Activated CD4-positive, alpha-beta T cell treated with anti-CD3 and anti-CD28 coated beads, Interleukin-2, amount 10 ng/mL, durations not matched to agents 7 days and 5 days (primary cell): ENCODE data around the gene IRX4. TPM values are rescaled to one million over a fixed set of nuclear protein-coding genes. Genes with fewer than 3 reads are reported as not detected.
"Not testable (repeated sequence)": the region's sequence is repeated elsewhere in the genome, so short reads cannot be mapped to it uniquely, and the experiment has no call there.

Experiments used
- CTCF ChIA-PET: fragments of 350-600 bp; sonication (Branson Sonifier 250); formaldehyde crosslinking; loops from one replicate; lab custom pipeline; 2021; ENCODE audit warnings: antibody characterized with exemption; lab: Charles Lee
- POLR2A ChIA-PET: fragments of 350-600 bp; sonication (Branson Sonifier 250); formaldehyde crosslinking; loops from one replicate; lab custom pipeline; 2021; ENCODE audit warnings: antibody characterized with exemption; lab: Charles Lee
- DNase-seq: peaks from one replicate; pipeline ENCODE4 v3.0.0-alpha.2; 2020
- H3K27ac Mint-ChIP-seq: one replicate; pipeline ENCODE4 v1.8.0; 2021; ENCODE audit warnings: mild to moderate bottlenecking, moderate library complexity, mixed read lengths
- H3K27me3 Mint-ChIP-seq: one replicate; pipeline ENCODE4 v1.8.0; 2021; ENCODE audit warnings: mixed read lengths
- H3K36me3 Mint-ChIP-seq: one replicate; pipeline ENCODE4 v1.8.0; 2021; ENCODE audit warnings: low read depth, mixed read lengths
- H3K4me1 Mint-ChIP-seq: one replicate; pipeline ENCODE4 v1.8.0; 2021; ENCODE audit warnings: mixed read lengths
- H3K4me3 Mint-ChIP-seq: one replicate; pipeline ENCODE4 v1.8.0; 2021; ENCODE audit warnings: mild to moderate bottlenecking, moderate library complexity, mixed read lengths
- H3K9me3 Mint-ChIP-seq: one replicate; pipeline ENCODE4 v1.8.0; 2021; ENCODE audit warnings: mixed read lengths
- total RNA-seq, 2 experiments: library from RNA; stranded (reverse); gene quantifications; one replicate each; pipeline ENCODE4 v1.2.3, GENCODE V29; 2021

IRX4 gene
- total RNA-seq, 2 experiments from 2014 or later: not detected

GRCh38 chr5:1847611-1848010, 35.1 kb downstream of the IRX4 start:
- POLR2A ChIA-PET: no interaction called here
- H3K4me1 Mint-ChIP-seq: no peaks in the 10 kb centered on the region
- DNase-seq: no peak
- no peaks in the 10 kb centered on the region for H3K9me3 Mint-ChIP-seq
- H3K36me3 Mint-ChIP-seq: no peaks in the 10 kb centered on the region
- peaks cover 28% of the 10 kb centered on the region for H3K27me3 Mint-ChIP-seq
- CTCF ChIA-PET: no interaction called here
- H3K4me3 Mint-ChIP-seq: no peak overlapping the region
- no peak overlapping the region for H3K27ac Mint-ChIP-seq

GRCh38 chr5:1847056-1847455, 35.7 kb downstream of the IRX4 start:
- Mint-ChIP-seq H3K4me1 (no peaks in the 10 kb centered on the region), H3K4me3 (no peak overlapping the region), H3K27ac (no peak overlapping the region), H3K27me3 (peaks cover 27% of the 10 kb centered on the region), H3K9me3 (no peaks in the 10 kb centered on the region), H3K36me3 (no peaks in the 10 kb centered on the region)
- no peak for DNase-seq
- ChIA-PET CTCF (no interaction called here), POLR2A (no interaction called here)

- ChIA-PET POLR2A (no interaction called here), CTCF (no interaction called here)
- no peak overlapping the region for H3K27ac Mint-ChIP-seq
- no peaks in the 10 kb centered on the region for H3K4me1 Mint-ChIP-seq
- H3K27me3 Mint-ChIP-seq: peaks cover 23% of the 10 kb centered on the region
- H3K4me3 Mint-ChIP-seq: no peak overlapping the region
- no peak for DNase-seq
- H3K9me3 Mint-ChIP-seq: no peaks in the 10 kb centered on the region
- H3K36me3 Mint-ChIP-seq: no peaks in the 10 kb centered on the region
These were observed 36.1 kb downstream of the IRX4 start for GRCh38 chr5:1846583-1846982.

- H3K27me3 Mint-ChIP-seq: peaks cover 19% of the 10 kb centered on the region
These were observed 37.0 kb downstream of the IRX4 start for GRCh38 chr5:1845696-1846095.

GRCh38 chr5:1844708-1845436, 37.9 kb downstream of the IRX4 start:
- H3K4me3 Mint-ChIP-seq: no peak overlapping the region
- no peaks in the 10 kb centered on the region for H3K4me1 Mint-ChIP-seq
- no peaks in the 10 kb centered on the region for H3K9me3 Mint-ChIP-seq
- no peak overlapping the region for H3K27ac Mint-ChIP-seq
- no peaks in the 10 kb centered on the region for H3K36me3 Mint-ChIP-seq
- no peak for DNase-seq
- H3K27me3 Mint-ChIP-seq: peaks cover 14% of the 10 kb centered on the region
- CTCF ChIA-PET: no interaction called here
- POLR2A ChIA-PET: no interaction called here

More at GRCh38 chr5:1845696-1846095, 37.0 kb downstream of the IRX4 start:
- Mint-ChIP-seq H3K27ac (no peak overlapping the region), H3K9me3 (no peaks in the 10 kb centered on the region), H3K36me3 (no peaks in the 10 kb centered on the region), H3K4me3 (no peak overlapping the region), H3K4me1 (no peaks in the 10 kb centered on the region)
- POLR2A ChIA-PET: no interaction called here
- CTCF ChIA-PET: no interaction called here
- DNase-seq: no peak

GRCh38 chr5:1843761-1844160, 39.0 kb downstream of the IRX4 start:
- H3K4me1 Mint-ChIP-seq, H3K27ac Mint-ChIP-seq, POLR2A ChIA-PET, H3K27me3 Mint-ChIP-seq, H3K36me3 Mint-ChIP-seq, H3K9me3 Mint-ChIP-seq, H3K4me3 Mint-ChIP-seq, DNase-seq, CTCF ChIA-PET: not testable (repeated sequence)

- ChIA-PET CTCF (no interaction called here), POLR2A (no interaction called here)
- no peaks in the 10 kb centered on the region for H3K9me3 Mint-ChIP-seq
- no peak for DNase-seq
- H3K4me3 Mint-ChIP-seq: no peak overlapping the region
- H3K27ac Mint-ChIP-seq: no peak overlapping the region
- H3K4me1 Mint-ChIP-seq: no peaks in the 10 kb centered on the region
- peaks cover 7% of the 10 kb centered on the region for H3K27me3 Mint-ChIP-seq
- H3K36me3 Mint-ChIP-seq: no peaks in the 10 kb centered on the region
These were observed 40.5 kb downstream of the IRX4 start for GRCh38 chr5:1842004-1842819.

- H3K4me3 Mint-ChIP-seq: no peak overlapping the region
- no peak overlapping the region for H3K27ac Mint-ChIP-seq
- H3K4me1 Mint-ChIP-seq: no peaks in the 10 kb centered on the region
- CTCF ChIA-PET: no interaction called here
- DNase-seq: no peak
- H3K36me3 Mint-ChIP-seq: no peaks in the 10 kb centered on the region
- no peaks in the 10 kb centered on the region for H3K9me3 Mint-ChIP-seq
- POLR2A ChIA-PET: no interaction called here
- H3K27me3 Mint-ChIP-seq: peaks cover 7% of the 10 kb centered on the region
These were observed 41.8 kb downstream of the IRX4 start for GRCh38 chr5:1840741-1841521.

- DNase-seq: no peak
- H3K36me3 Mint-ChIP-seq: no peaks in the 10 kb centered on the region
- H3K9me3 Mint-ChIP-seq: no peaks in the 10 kb centered on the region
- no peaks in the 10 kb centered on the region for H3K4me1 Mint-ChIP-seq
- CTCF ChIA-PET: no interaction called here
- no peak overlapping the region for H3K4me3 Mint-ChIP-seq
- no peak overlapping the region for H3K27ac Mint-ChIP-seq
- H3K27me3 Mint-ChIP-seq: peaks cover 7% of the 10 kb centered on the region
- POLR2A ChIA-PET: no interaction called here
These were observed 42.6 kb downstream of the IRX4 start for GRCh38 chr5:1840071-1840547.

- ChIA-PET CTCF (no interaction called here), POLR2A (no interaction called here)
- no peak overlapping the region for H3K27ac Mint-ChIP-seq
- H3K4me1 Mint-ChIP-seq: no peaks in the 10 kb centered on the region
- H3K27me3 Mint-ChIP-seq: peaks cover 7% of the 10 kb centered on the region
- no peak overlapping the region for H3K4me3 Mint-ChIP-seq
- H3K9me3 Mint-ChIP-seq: no peaks in the 10 kb centered on the region
- no peak for DNase-seq
- H3K36me3 Mint-ChIP-seq: no peaks in the 10 kb centered on the region
These were observed 44.7 kb downstream of the IRX4 start for GRCh38 chr5:1838013-1838412.

- Mint-ChIP-seq H3K27me3 (peaks cover 7% of the 10 kb centered on the region), H3K4me1 (no peaks in the 10 kb centered on the region), H3K36me3 (no peaks in the 10 kb centered on the region), H3K9me3 (no peaks in the 10 kb centered on the region), H3K27ac (no peak overlapping the region), H3K4me3 (no peak overlapping the region)
- CTCF ChIA-PET: no interaction called here
- POLR2A ChIA-PET: no interaction called here
- DNase-seq: no peak
These were observed 45.5 kb downstream of the IRX4 start for GRCh38 chr5:1836891-1837880.
